OCI-LY7 (cell line): ENCODE data around the gene CNOT4. TPM values are rescaled to one million over a fixed set of nuclear protein-coding genes. Genes with fewer than 3 reads are reported as not detected.

Experiments
- BruUV-seq: library from RNA; stranded (reverse); fragments of 400-500 nt; replicated peaks from 2 replicates; lab custom pipeline; 2021; lab: Mats Ljungman, UMichigan
- CTCF ChIA-PET: fragments of 300-600 bp; sonication (Branson Sonifier 250); formaldehyde crosslinking; loops from one replicate; lab custom pipeline; 2022; ENCODE audit warnings: antibody characterized with exemption; ENCODE audit not compliant: unreplicated experiment; lab: Charles Lee
- POLR2A ChIA-PET: fragments of 300-600 bp; sonication (Branson Sonifier 250); formaldehyde crosslinking; loops from one replicate; lab custom pipeline; 2022; ENCODE audit warnings: antibody characterized with exemption; lab: Charles Lee
- DNase-seq: peaks from one replicate; pipeline ENCODE4 v3.0.0-alpha.2; 2015; ENCODE audit warnings: low spot score
- H2AFZ ChIP-seq: fragments of 200-600 bp; sonication (generic), shearing (Covaris generic); 2 replicates; pipeline ENCODE4 v1.6.1; 2014; ENCODE audit warnings: mild to moderate bottlenecking, antibody characterized with exemption, low read length, moderate library complexity
- H3K27ac ChIP-seq: fragments of 200-600 bp; sonication (generic); 2 replicates; pipeline ENCODE4 v1.5.1; 2014; ENCODE audit warnings: mixed run types, low read depth, mild to moderate bottlenecking, moderate library complexity, low read length, inconsistent platforms; ENCODE audit not compliant: poor library complexity, severe bottlenecking
- H3K36me3 ChIP-seq: fragments of 200-600 bp; sonication (generic); 2 replicates; pipeline ENCODE4 v1.6.1; 2014; ENCODE audit warnings: mild to moderate bottlenecking, antibody characterized with exemption, low read length, moderate library complexity, mixed read lengths; ENCODE audit not compliant: insufficient read depth
- H3K4me1 ChIP-seq: fragments of 200-600 bp; sonication (generic); 2 replicates; pipeline ENCODE4 v1.5.1; 2014; ENCODE audit warnings: mild to moderate bottlenecking, low read length; ENCODE audit not compliant: insufficient read depth, poor library complexity, severe bottlenecking
- H3K4me2 ChIP-seq: fragments of 200-600 bp; sonication (generic); 2 replicates; pipeline ENCODE4 v1.6.1; 2014; ENCODE audit warnings: mild to moderate bottlenecking, low read length
- H3K4me3 ChIP-seq: fragments of 200-600 bp; sonication (generic); 2 replicates; pipeline ENCODE4 v1.5.1; 2014; ENCODE audit warnings: mild to moderate bottlenecking, low read depth, low read length; ENCODE audit not compliant: poor library complexity, severe bottlenecking
- H3K79me2 ChIP-seq: fragments of 200-600 bp; sonication (generic); 2 replicates; pipeline ENCODE4 v1.6.1; 2016; ENCODE audit warnings: low read depth, mild to moderate bottlenecking, low read length, moderate library complexity, mixed read lengths; ENCODE audit not compliant: insufficient read depth
- H3K9me2 ChIP-seq: fragments of 200-600 bp; sonication (generic); 2 replicates; pipeline ENCODE4 v1.6.1; 2016; ENCODE audit warnings: mild to moderate bottlenecking, low read length, mixed read lengths; ENCODE audit not compliant: insufficient read depth
- H3K9me3 ChIP-seq: fragments of 200-600 bp; sonication (generic); 2 replicates; pipeline ENCODE4 v1.6.1; 2014; ENCODE audit warnings: mild to moderate bottlenecking, mixed run types, low read length, mixed read lengths
- H4K20me1 ChIP-seq: fragments of 200-600 bp; sonication (generic); 2 replicates; pipeline ENCODE4 v1.6.1; 2014; ENCODE audit warnings: mild to moderate bottlenecking, antibody characterized with exemption, low read length, moderate library complexity, mixed read lengths; ENCODE audit not compliant: insufficient read depth
- EZH2phosphoT487 ChIP-seq: fragments of 200-600 bp; sonication (generic); IDR thresholded peaks from 2 replicates; pipeline ENCODE4 v1.6.1; 2018; ENCODE audit warnings: low read depth, borderline replicate concordance, mild to moderate bottlenecking, mixed run types, antibody characterized with exemption, low read length, moderate library complexity, mixed read lengths
- intact Hi-C: fragments of 100-400 bp; cut with micrococcal nuclease; formaldehyde crosslinking; loops from one replicate; pipeline ENCODE4 v1.10.0; 2022; ENCODE audit not compliant: unreplicated experiment
- total RNA-seq, 2 experiments: library from RNA; depleted of rRNA in 1 of 2; stranded (reverse); fragments of >200 nt in 1 of 2; shearing (Covaris generic) in 1 of 2; gene quantifications; 2 replicates each; pipeline ENCODE4 v1.2.3, GENCODE V29; 2014 to 2022
- TF ChIP-seq, protein P1 (sequence below): fragments of 200-600 bp; sonication (generic); conservative IDR thresholded peaks from 2 replicates; pipeline ENCODE4 v1.5.1; 2014; ENCODE audit warnings: mild to moderate bottlenecking, antibody characterized with exemption, low read length, moderate library complexity, mixed read lengths

Gene CNOT4
- total RNA-seq, 2 experiments from 2014 or later = 18.7 to 21.9 TPM

DNA sequence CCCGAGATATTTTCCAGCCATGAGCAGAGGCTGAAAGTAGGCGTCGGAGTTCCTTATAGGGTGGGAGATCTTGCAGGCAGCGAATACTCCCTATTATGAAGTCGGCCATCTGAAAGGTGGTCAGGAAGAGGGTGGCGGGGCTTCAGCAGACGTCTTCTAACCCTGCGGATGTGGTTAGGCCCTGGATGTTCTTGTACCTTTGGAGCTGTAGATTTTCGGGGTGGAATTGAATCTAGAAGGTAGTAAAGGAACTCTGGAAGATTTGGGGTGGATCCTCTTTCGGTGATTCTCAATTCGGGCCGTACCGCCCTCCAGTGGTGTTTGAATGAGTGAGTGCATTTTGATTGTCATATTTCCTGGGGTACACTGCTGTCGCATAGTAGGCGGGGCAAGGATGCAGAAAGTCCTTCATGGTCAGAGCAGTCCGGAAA, 48.5 kb upstream of the CNOT4 start:
- H3K4me1 ChIP-seq = peaks cover 41% of the 10 kb centered on the region
- TF ChIP-seq EZH2phosphoT487 = no peak
- TF ChIP-seq, protein P1, sequence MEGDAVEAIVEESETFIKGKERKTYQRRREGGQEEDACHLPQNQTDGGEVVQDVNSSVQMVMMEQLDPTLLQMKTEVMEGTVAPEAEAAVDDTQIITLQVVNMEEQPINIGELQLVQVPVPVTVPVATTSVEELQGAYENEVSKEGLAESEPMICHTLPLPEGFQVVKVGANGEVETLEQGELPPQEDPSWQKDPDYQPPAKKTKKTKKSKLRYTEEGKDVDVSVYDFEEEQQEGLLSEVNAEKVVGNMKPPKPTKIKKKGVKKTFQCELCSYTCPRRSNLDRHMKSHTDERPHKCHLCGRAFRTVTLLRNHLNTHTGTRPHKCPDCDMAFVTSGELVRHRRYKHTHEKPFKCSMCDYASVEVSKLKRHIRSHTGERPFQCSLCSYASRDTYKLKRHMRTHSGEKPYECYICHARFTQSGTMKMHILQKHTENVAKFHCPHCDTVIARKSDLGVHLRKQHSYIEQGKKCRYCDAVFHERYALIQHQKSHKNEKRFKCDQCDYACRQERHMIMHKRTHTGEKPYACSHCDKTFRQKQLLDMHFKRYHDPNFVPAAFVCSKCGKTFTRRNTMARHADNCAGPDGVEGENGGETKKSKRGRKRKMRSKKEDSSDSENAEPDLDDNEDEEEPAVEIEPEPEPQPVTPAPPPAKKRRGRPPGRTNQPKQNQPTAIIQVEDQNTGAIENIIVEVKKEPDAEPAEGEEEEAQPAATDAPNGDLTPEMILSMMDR = peak; percentile 89
- CTCF ChIA-PET = no interaction called here
- peak overlapping the region; percentile 97 for H3K4me3 ChIP-seq
- DNase-seq = peak; percentile 85
- H3K9me2 ChIP-seq = no peaks in the 10 kb centered on the region
- H3K36me3 ChIP-seq = peaks cover 33% of the 10 kb centered on the region
- intact Hi-C loops = loop anchor here (1.0 to 5.0 kb wide), 3 partner anchors 46 to 911 kb away; partner anchors contain the start of gene BPGM
- H3K27ac ChIP-seq = peak overlapping the region; percentile 92
- peaks cover 6% of the 10 kb centered on the region for H4K20me1 ChIP-seq
- H3K4me2 ChIP-seq = peak overlapping the region; percentile 96
- BruUV-seq = no TSS peak
- peaks cover 56% of the 10 kb centered on the region for H3K79me2 ChIP-seq
- POLR2A ChIA-PET = interaction anchor here (1.0 kb wide), 2 partner anchors 19 to 47 kb away, joined by 3 to 4 read pairs; no protein-coding TSS in a partner anchor
- peak overlapping the region; percentile 85; the same call in 1 of the 2 replicates for H2AFZ ChIP-seq
- H3K9me3 ChIP-seq = no peaks in the 10 kb centered on the region

DNA sequence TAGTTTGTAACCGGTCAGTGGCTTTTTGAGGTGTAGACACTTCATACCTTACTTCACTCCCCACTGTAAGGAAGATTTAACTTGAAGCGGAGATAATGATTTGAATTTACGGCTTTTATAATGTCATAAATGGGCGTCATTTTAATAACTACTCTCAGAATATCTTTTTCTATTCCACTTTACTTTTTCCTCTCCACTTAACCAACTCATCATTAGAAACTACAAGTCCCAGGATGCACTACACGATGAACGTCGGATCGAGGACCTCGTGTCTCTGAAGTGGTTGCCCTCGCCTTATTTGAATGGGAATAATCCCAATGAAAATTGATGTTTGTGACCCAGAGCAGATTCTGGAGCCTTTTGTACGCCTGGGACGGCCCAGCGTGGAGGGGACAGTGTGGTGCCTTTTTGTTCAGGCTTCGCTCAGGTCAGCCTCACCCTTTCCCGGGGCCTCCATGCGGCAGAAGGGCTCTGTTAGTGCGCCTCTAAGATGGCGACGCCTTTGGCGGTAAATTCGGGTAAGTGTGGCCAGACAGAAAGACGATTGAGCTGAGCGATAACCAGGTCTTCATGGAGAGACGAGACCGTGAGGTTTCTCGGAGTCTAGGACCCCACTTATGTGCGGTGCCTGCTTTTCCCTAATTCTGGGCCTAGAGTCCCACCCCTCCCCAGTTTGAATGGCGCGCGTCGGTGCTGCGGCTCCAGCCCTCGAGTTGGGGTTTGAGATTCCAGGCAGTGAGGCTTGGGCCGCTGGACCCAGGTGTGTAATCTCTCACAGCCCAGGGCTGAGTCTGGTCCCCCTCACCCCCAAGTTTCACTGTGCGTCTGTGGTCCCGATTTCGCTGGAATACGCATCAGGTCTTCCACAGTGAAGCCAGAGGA, 47.8 kb upstream of the CNOT4 start, which contains the start of gene NUP205:
TSS of gene NUP205 (plus strand) at position 463 of the 882 bp plus-strand sequence. CDS start at position 491, 28 bp downstream.
- Histone ChIP-seq H3K36me3 (peaks cover 30% of the 10 kb centered on the region), H3K4me1 (peaks cover 41% of the 10 kb centered on the region), H3K27ac (peak within 1 kb of the TSS; percentile 92), H3K79me2 (peaks cover 49% of the 10 kb centered on the region), H4K20me1 (peaks cover 6% of the 10 kb centered on the region), H3K4me3 (peak within 1 kb of the TSS; percentile 97), H3K4me2 (peak within 1 kb of the TSS; percentile 96), H2AFZ (peak within 1 kb of the TSS; percentile 85), H3K9me3 (no peaks in the 10 kb centered on the region), H3K9me2 (no peaks in the 10 kb centered on the region)
- ChIA-PET CTCF (no interaction called here), POLR2A (interaction anchor here (1.0 kb wide), 3 partner anchors 17 to 46 kb away, joined by 3 to 4 read pairs (median 4); no protein-coding TSS in a partner anchor)
- intact Hi-C loops = loop anchor here (1.0 to 5.0 kb wide), 3 partner anchors 45 to 910 kb away; partner anchors contain the start of gene BPGM
- TF ChIP-seq, protein P1 = no peak
- no peak for TF ChIP-seq EZH2phosphoT487
- peak; percentile 90 for DNase-seq
- BruUV-seq = TSS peak; percentile 99
